Measurements from ENCODE around the gene TASP1.
"Not testable (repeated sequence)": the region's sequence is repeated elsewhere in the genome, so short reads cannot be mapped to it uniquely, and the experiment has no call there.

The TASP1 gene

GRCh38 chr20:13492001-13492481 is 146.7 kb downstream of the TASP1 start:
- peak; percentile 62 for DNase-seq (ENCODE audit: low read depth)

- no peak for DNase-seq (ENCODE audit: low read depth)
Measured at GRCh38 chr20:13487202-13487601, 151.5 kb downstream of the TASP1 start.

GRCh38 chr20:13486694-13487093 is 152.0 kb downstream of the TASP1 start:
- DNase-seq (ENCODE audit: low read depth): no peak

GRCh38 chr20:13485576-13485975 is 153.2 kb downstream of the TASP1 start:
- no peak for DNase-seq (ENCODE audit: low read depth)

GRCh38 chr20:13485019-13485418 is 153.7 kb downstream of the TASP1 start:
- not testable (repeated sequence) for DNase-seq (ENCODE audit: low read depth)

- not testable (repeated sequence) for DNase-seq (ENCODE audit: low read depth)
Measured at GRCh38 chr20:13483472-13483871, 155.3 kb downstream of the TASP1 start.

GRCh38 chr20:13478366-13478765 is 160.4 kb downstream of the TASP1 start:
- no peak for DNase-seq (ENCODE audit: low read depth)

GRCh38 chr20:13474467-13474866 is 164.3 kb downstream of the TASP1 start:
- DNase-seq (ENCODE audit: low read depth): no peak

- no peak for DNase-seq (ENCODE audit: low read depth)
Measured at GRCh38 chr20:13469262-13469661, 169.5 kb downstream of the TASP1 start.

- no peak for DNase-seq (ENCODE audit: low read depth)
Measured at GRCh38 chr20:13468166-13468565, 170.6 kb downstream of the TASP1 start.

GRCh38 chr20:13464702-13465101 is 174.0 kb downstream of the TASP1 start:
- peak; percentile 66 for DNase-seq (ENCODE audit: low read depth)

GRCh38 chr20:13461849-13462458 is 176.8 kb downstream of the TASP1 start:
- DNase-seq (ENCODE audit: low read depth): no peak

- DNase-seq (ENCODE audit: low read depth): peak; percentile 44
Measured at GRCh38 chr20:13458860-13459451, 179.8 kb downstream of the TASP1 start.

- no peak for DNase-seq (ENCODE audit: low read depth)
Measured at GRCh38 chr20:13457487-13457886, 181.2 kb downstream of the TASP1 start.

GRCh38 chr20:13455713-13456112 is 183.0 kb downstream of the TASP1 start:
- DNase-seq (ENCODE audit: low read depth): peak; percentile 34

GRCh38 chr20:13453367-13453766 is 185.4 kb downstream of the TASP1 start:
- DNase-seq (ENCODE audit: low read depth): no peak

- no peak for DNase-seq (ENCODE audit: low read depth)
Measured at GRCh38 chr20:13452470-13453124, 186.1 kb downstream of the TASP1 start.

GRCh38 chr20:13449868-13450434 is 188.8 kb downstream of the TASP1 start:
- DNase-seq (ENCODE audit: low read depth): no peak

GRCh38 chr20:13447385-13448180 is 191.1 kb downstream of the TASP1 start:
- DNase-seq (ENCODE audit: low read depth): no peak

- no peak for DNase-seq (ENCODE audit: low read depth)
Measured at GRCh38 chr20:13443690-13444089, 195.0 kb downstream of the TASP1 start.

GRCh38 chr20:13442986-13443385 is 195.7 kb downstream of the TASP1 start:
- DNase-seq (ENCODE audit: low read depth): no peak

- DNase-seq (ENCODE audit: low read depth): no peak
Measured at GRCh38 chr20:13441388-13441787, 197.3 kb downstream of the TASP1 start.
